Hepatocyte (in vitro differentiated cells): ENCODE data around the gene CALML6. TPM values are rescaled to one million over a fixed set of nuclear protein-coding genes. Genes with fewer than 3 reads are reported as not detected.

Experiments used
- DNase-seq: peaks from one replicate; pipeline ENCODE4 v3.0.0-alpha.2; 2016; ENCODE audit warnings: low spot score
- H2AFZ ChIP-seq: fragments of 200-600 bp; sonication (generic); 2 replicates; pipeline ENCODE4 v1.6.0; 2016; ENCODE audit warnings: antibody characterized with exemption, mild to moderate bottlenecking
- H3K27ac ChIP-seq: fragments of 200-600 bp; sonication (generic); 2 replicates; pipeline ENCODE4 v1.5.1; 2016; ENCODE audit warnings: mild to moderate bottlenecking
- H3K27me3 ChIP-seq: fragments of 200-600 bp; sonication (generic); 2 replicates; pipeline ENCODE4 v1.6.1; 2016
- H3K36me3 ChIP-seq: fragments of 200-600 bp; sonication (generic); replicated peaks from 2 replicates; pipeline ENCODE4 v1.5.1; 2016; ENCODE audit warnings: low read depth; ENCODE audit not compliant: insufficient read depth
- H3K4me1 ChIP-seq: fragments of 200-600 bp; sonication (generic); 2 replicates; pipeline ENCODE4 v1.5.1; 2016; ENCODE audit warnings: mild to moderate bottlenecking, moderate library complexity; ENCODE audit not compliant: insufficient read depth
- H3K4me2 ChIP-seq: fragments of 200-600 bp; sonication (generic); 2 replicates; pipeline ENCODE4 v1.6.0; 2016
- H3K4me3 ChIP-seq: fragments of 200-600 bp; sonication (generic); 2 replicates; pipeline ENCODE4 v1.5.1; 2016; ENCODE audit warnings: mild to moderate bottlenecking
- H3K79me2 ChIP-seq: fragments of 200-600 bp; sonication (generic); 2 replicates; pipeline ENCODE4 v1.6.0; 2017; ENCODE audit warnings: mild to moderate bottlenecking
- H3K9me2 ChIP-seq: fragments of 200-600 bp; sonication (generic); replicated peaks from 2 replicates; pipeline ENCODE4 v1.6.0; 2017; ENCODE audit warnings: mild to moderate bottlenecking; ENCODE audit not compliant: insufficient read depth
- H3K9me3 ChIP-seq: fragments of 200-600 bp; sonication (generic); 2 replicates; pipeline ENCODE4 v1.5.1; 2016; ENCODE audit warnings: low read depth, mild to moderate bottlenecking
- H4K20me1 ChIP-seq: fragments of 200-600 bp; sonication (generic); 2 replicates; pipeline ENCODE4 v1.6.0; 2016; ENCODE audit warnings: mild to moderate bottlenecking; ENCODE audit not compliant: insufficient read depth, poor library complexity, severe bottlenecking
- CTCF ChIP-seq: fragments of 200-600 bp; sonication (generic); IDR thresholded peaks from 2 replicates; pipeline ENCODE4 v1.5.1; 2016; ENCODE audit warnings: antibody characterized with exemption, mild to moderate bottlenecking; ENCODE audit not compliant: poor library complexity
- EZH2 ChIP-seq: fragments of 200-600 bp; sonication (generic); IDR thresholded peaks from 2 replicates; pipeline ENCODE4 v1.6.1; 2016; ENCODE audit warnings: antibody characterized with exemption, mild to moderate bottlenecking, borderline replicate concordance
- EZH2phosphoT487 ChIP-seq: fragments of 200-600 bp; sonication (generic); IDR thresholded peaks from one replicate; pipeline ENCODE4 v1.6.1; 2018; ENCODE audit warnings: antibody characterized with exemption, mild to moderate bottlenecking, low read depth, moderate library complexity; ENCODE audit not compliant: unreplicated experiment, severe bottlenecking
- WGBS: methylation state at CpG from one replicate; pipeline ENCODE4 v1.1.6; 2016; ENCODE audit warnings: low lambda C conversion rate; ENCODE audit errors: missing lambda C conversion rate; 5-methylcytosine and 5-hydroxymethylcytosine counted together
- polyA plus RNA-seq: library from polyadenylated mRNA; unstranded; fragments of >200 nt; fragmentation: Nextera tagmentation; extraction: Ambion mirVana; gene quantifications from 2 replicates; pipeline ENCODE4 v1.2.1, GENCODE V29; 2016
- total RNA-seq: library from RNA; depleted of rRNA; stranded (reverse); fragments of >200 nt; gene quantifications from 2 replicates; pipeline ENCODE4 v1.2.3, GENCODE V29; 2014

CALML6 gene
- total and polyA plus RNA-seq, 2 experiments from 2014 or later: 0.33 to 0.53 TPM

- Histone ChIP-seq H2AFZ (peak within 1 kb of the TSS; percentile 35), H3K27ac (peak within 1 kb of the TSS; percentile 67), H3K4me2 (peak within 1 kb of the TSS; percentile 87), H3K36me3 (no peaks in the 10 kb centered on the region), H4K20me1 (no peaks in the 10 kb centered on the region), H3K9me3 (no peaks in the 10 kb centered on the region), H3K27me3 (no peaks in the 10 kb centered on the region), H3K4me1 (peaks cover 16% of the 10 kb centered on the region), H3K79me2 (no peaks in the 10 kb centered on the region), H3K9me2 (no peaks in the 10 kb centered on the region), H3K4me3 (no peak within 1 kb of the TSS)
- 2% methylated on average over 9 of the region's 44 CpGs for WGBS
- DNase-seq: no peak
- TF ChIP-seq EZH2 (no peak), CTCF (no peak), EZH2phosphoT487 (no peak)
Observed at GRCh38 chr1:1918901-1919303, 3.8 kb downstream of the CALML6 start, which contains the start of gene TMEM52. Gene TMEM52 (minus strand): TSS chr1:1919279. CDS start chr1:1919265, 14 bp downstream.

GRCh38 chr1:1919304-1920056 lies 4.4 kb downstream of the CALML6 start:
- Histone ChIP-seq H3K4me2 (peak overlapping the region; percentile 87), H2AFZ (peak overlapping the region; percentile 19), H3K27me3 (no peaks in the 10 kb centered on the region), H3K4me3 (no peak overlapping the region), H3K36me3 (no peaks in the 10 kb centered on the region), H4K20me1 (no peaks in the 10 kb centered on the region), H3K27ac (peak overlapping the region; percentile 67), H3K4me1 (peaks cover 16% of the 10 kb centered on the region), H3K79me2 (no peaks in the 10 kb centered on the region), H3K9me3 (no peaks in the 10 kb centered on the region), H3K9me2 (no peaks in the 10 kb centered on the region)
- DNase-seq: peak; percentile 100
- TF ChIP-seq EZH2 (no peak), EZH2phosphoT487 (no peak), CTCF (no peak)
- WGBS: 18% methylated on average over 41 of the region's 62 CpGs

GRCh38 chr1:1920057-1920607 lies 5.1 kb downstream of the CALML6 start:
- Histone ChIP-seq H3K36me3 (no peaks in the 10 kb centered on the region), H3K4me3 (no peak overlapping the region), H4K20me1 (no peaks in the 10 kb centered on the region), H3K4me1 (peaks cover 16% of the 10 kb centered on the region), H3K27ac (peak overlapping the region; percentile 67), H2AFZ (no peak overlapping the region), H3K9me3 (no peaks in the 10 kb centered on the region), H3K9me2 (no peaks in the 10 kb centered on the region), H3K27me3 (no peaks in the 10 kb centered on the region), H3K4me2 (peak overlapping the region; percentile 87), H3K79me2 (no peaks in the 10 kb centered on the region)
- WGBS: 90% methylated on average over 6 of the region's 6 CpGs
- DNase-seq: peak; percentile 14
- TF ChIP-seq EZH2phosphoT487 (no peak), CTCF (no peak), EZH2 (no peak)
